Tibial artery (tissue), 4 donors: Measurements from ENCODE around the gene MPDZ.

ENCODE experiments used
- DNase-seq, 2 donors: peaks; one replicate each; pipeline ENCODE4 v3.0.0-alpha.2; 2019
- H3K27ac ChIP-seq, 2 donors: fragments of 200-600 bp; sonication (generic) in 1 of 2; 1 replicate in 1 of 2; 2 replicates in 1 of 2; pipeline ENCODE4 v1.5.1; 2018 to 2019; ENCODE audit warnings: mild to moderate bottlenecking in 1 of 2
- H3K27me3 ChIP-seq, 2 donors: fragments of 200-600 bp; sonication (generic) in 1 of 2; one replicate each; pipeline versions ENCODE4 v1.5.1 to v1.6.0; 2016 to 2019
- H3K36me3 ChIP-seq, 3 donors: fragments of 200-600 bp; sonication (generic) in 2 of 3; one replicate each; pipeline ENCODE4 v1.5.1; 2016 to 2019; ENCODE audit warnings: mild to moderate bottlenecking in 2 of 3
- H3K4me1 ChIP-seq, 4 donors: fragments of 200-600 bp; sonication (generic) in 2 of 4; 1 replicate in 3 of 4; 2 replicates in 1 of 4; pipeline ENCODE4 v1.5.1; 2016 to 2019
- H3K4me3 ChIP-seq, 2 donors: fragments of 200-600 bp; sonication (generic) in 1 of 2; 1 replicate in 1 of 2; 2 replicates in 1 of 2; pipeline ENCODE4 v1.5.1; 2018 to 2019; ENCODE audit warnings: mild to moderate bottlenecking in 2 of 2
- H3K9me3 ChIP-seq, 3 donors: fragments of 200-600 bp; sonication (generic) in 1 of 3; one replicate each; pipeline ENCODE4 v1.5.1; 2016 to 2019
- intact Hi-C: fragments of 100-400 bp; cut with DNase I; formaldehyde crosslinking; loops from one replicate; pipeline ENCODE4 v1.15.0; 2023; ENCODE audit warnings: low total_unique reads
- TF ChIP-seq, protein P1 (sequence below), 2 experiments: fragments of 200-600 bp in 1 of 2; fragments of 450-650 bp in 1 of 2; IDR thresholded peaks; one replicate each; pipeline ENCODE4 v1.5.1; 2017 to 2019; ENCODE audit warnings: antibody characterized with exemption in 2 of 2, mild to moderate bottlenecking in 1 of 2, moderate library complexity in 1 of 2

MPDZ gene

GRCh38 chr9:13264788-13265187, 14.7 kb downstream of the MPDZ start:
- Histone ChIP-seq H3K9me3 (no peaks in the 10 kb centered on the region), H3K36me3 (no peaks in the 10 kb centered on the region), H3K4me1 (peaks cover 0 to 73% (median 29%) of the 10 kb centered on the region in 4 donors), H3K27ac (peak overlapping the region in 1 of 2 donors; percentile 9), H3K4me3 (no peak overlapping the region), H3K27me3 (no peaks in the 10 kb centered on the region)
- intact Hi-C loops: no loop called here
- TF ChIP-seq, protein P1, sequence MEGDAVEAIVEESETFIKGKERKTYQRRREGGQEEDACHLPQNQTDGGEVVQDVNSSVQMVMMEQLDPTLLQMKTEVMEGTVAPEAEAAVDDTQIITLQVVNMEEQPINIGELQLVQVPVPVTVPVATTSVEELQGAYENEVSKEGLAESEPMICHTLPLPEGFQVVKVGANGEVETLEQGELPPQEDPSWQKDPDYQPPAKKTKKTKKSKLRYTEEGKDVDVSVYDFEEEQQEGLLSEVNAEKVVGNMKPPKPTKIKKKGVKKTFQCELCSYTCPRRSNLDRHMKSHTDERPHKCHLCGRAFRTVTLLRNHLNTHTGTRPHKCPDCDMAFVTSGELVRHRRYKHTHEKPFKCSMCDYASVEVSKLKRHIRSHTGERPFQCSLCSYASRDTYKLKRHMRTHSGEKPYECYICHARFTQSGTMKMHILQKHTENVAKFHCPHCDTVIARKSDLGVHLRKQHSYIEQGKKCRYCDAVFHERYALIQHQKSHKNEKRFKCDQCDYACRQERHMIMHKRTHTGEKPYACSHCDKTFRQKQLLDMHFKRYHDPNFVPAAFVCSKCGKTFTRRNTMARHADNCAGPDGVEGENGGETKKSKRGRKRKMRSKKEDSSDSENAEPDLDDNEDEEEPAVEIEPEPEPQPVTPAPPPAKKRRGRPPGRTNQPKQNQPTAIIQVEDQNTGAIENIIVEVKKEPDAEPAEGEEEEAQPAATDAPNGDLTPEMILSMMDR (IDR thresholded peaks at IDR 0.05): no peak
- no peak for DNase-seq

GRCh38 chr9:13263511-13263910, 16.0 kb downstream of the MPDZ start:
- no peaks in the 10 kb centered on the region for H3K36me3 ChIP-seq
- H3K9me3 ChIP-seq: no peaks in the 10 kb centered on the region
- H3K4me3 ChIP-seq: no peak overlapping the region
- H3K27me3 ChIP-seq: no peaks in the 10 kb centered on the region
- no peak overlapping the region for H3K27ac ChIP-seq
- TF ChIP-seq, protein P1 (IDR thresholded peaks at IDR 0.05): no peak
- intact Hi-C loops: no loop called here
- no peak for DNase-seq
- H3K4me1 ChIP-seq: peaks cover 0 to 61% (median 29%) of the 10 kb centered on the region in 4 donors

- H3K9me3 ChIP-seq: no peaks in the 10 kb centered on the region
- no peak overlapping the region for H3K27ac ChIP-seq
- DNase-seq: no peak
- intact Hi-C loops: no loop called here
- no peaks in the 10 kb centered on the region for H3K27me3 ChIP-seq
- TF ChIP-seq, protein P1 (IDR thresholded peaks at IDR 0.05): no peak
- H3K4me3 ChIP-seq: no peak overlapping the region
- H3K4me1 ChIP-seq: peaks cover 0 to 18% (median 0%) of the 10 kb centered on the region in 4 donors
- H3K36me3 ChIP-seq: peaks cover 3 to 7% (median 6%) of the 10 kb centered on the region in 3 donors
Observed at GRCh38 chr9:13252852-13253251, 26.6 kb downstream of the MPDZ start.

- TF ChIP-seq, protein P1 (IDR thresholded peaks at IDR 0.05): no peak
- Histone ChIP-seq H3K36me3 (peaks cover 18 to 32% (median 29%) of the 10 kb centered on the region in 3 donors), H3K4me3 (no peak overlapping the region), H3K4me1 (no peaks in the 10 kb centered on the region), H3K9me3 (no peaks in the 10 kb centered on the region), H3K27ac (no peak overlapping the region), H3K27me3 (no peaks in the 10 kb centered on the region)
- no peak for DNase-seq
- intact Hi-C loops: no loop called here
Observed at GRCh38 chr9:13244181-13244580, 35.3 kb downstream of the MPDZ start.

DNA sequence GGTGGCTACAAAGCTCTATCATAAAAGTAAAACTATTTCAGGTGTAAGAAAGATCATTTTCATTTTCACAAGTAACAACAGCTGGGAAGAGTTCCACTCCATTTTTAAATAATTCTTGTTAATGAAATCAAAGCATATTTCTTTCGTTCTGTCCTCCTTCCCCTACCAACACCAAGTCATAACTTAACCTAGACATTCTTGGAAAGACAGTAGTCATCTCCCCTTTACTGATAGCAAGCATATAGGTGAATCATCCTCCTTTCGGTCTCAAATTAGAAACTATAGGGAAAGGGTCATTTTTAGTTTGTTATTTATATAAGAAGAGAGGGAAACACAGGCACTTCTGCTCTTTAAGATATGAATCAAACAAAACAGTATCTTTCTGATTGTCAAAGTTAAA, 38.2 kb downstream of the MPDZ start:
- Histone ChIP-seq H3K27me3 (no peaks in the 10 kb centered on the region), H3K4me3 (no peak overlapping the region), H3K27ac (no peak overlapping the region), H3K4me1 (no peaks in the 10 kb centered on the region), H3K36me3 (peaks cover 14 to 26% (median 16%) of the 10 kb centered on the region in 3 donors), H3K9me3 (no peaks in the 10 kb centered on the region)
- DNase-seq: no peak
- intact Hi-C loops: no loop called here
- TF ChIP-seq, protein P1 (IDR thresholded peaks at IDR 0.05): no peak

GRCh38 chr9:13239660-13240059, 39.8 kb downstream of the MPDZ start:
- no peaks in the 10 kb centered on the region for H3K9me3 ChIP-seq
- TF ChIP-seq, protein P1 (IDR thresholded peaks at IDR 0.05): no peak
- no peaks in the 10 kb centered on the region for H3K27me3 ChIP-seq
- intact Hi-C loops: no loop called here
- H3K4me3 ChIP-seq: no peak overlapping the region
- H3K27ac ChIP-seq: no peak overlapping the region
- no peak for DNase-seq
- no peaks in the 10 kb centered on the region for H3K4me1 ChIP-seq
- peaks cover 8 to 17% (median 14%) of the 10 kb centered on the region in 3 donors for H3K36me3 ChIP-seq
